Measurements from ENCODE around the gene SYNGR2.

GRCh38 chr17:78144147-78144719, 24.1 kb upstream of the SYNGR2 start:
- no peak for TF ChIP-seq EZH2 (IDR thresholded peaks at IDR 0.05)
- no peak for TF ChIP-seq POLR2AphosphoS5 (IDR thresholded peaks at IDR 0.05; ENCODE audit: borderline replicate concordance, low read depth, low read length)
- TF ChIP-seq FOXP2 (optimal IDR thresholded peaks at IDR 0.05; ENCODE audit: control extremely low read depth, extremely low read length, insufficient read depth) = no peak
